HFFc6 (cell line): ENCODE measurements around the gene POT1. TPM values are rescaled to one million over a fixed set of nuclear protein-coding genes. Genes with fewer than 3 reads are reported as not detected.

ENCODE experiments used
- DNase-seq: peaks from one replicate; pipeline ENCODE4 v3.0.0-alpha.2; 2018
- H3K27ac Mint-ChIP-seq: 2 replicates; pipeline ENCODE4 v1.8.0; 2020; ENCODE audit warnings: mild to moderate bottlenecking, mixed read lengths
- H3K27me3 Mint-ChIP-seq: 2 replicates; pipeline ENCODE4 v1.8.0; 2021; ENCODE audit warnings: mild to moderate bottlenecking, moderate library complexity, mixed read lengths; ENCODE audit not compliant: insufficient read depth
- H3K36me3 Mint-ChIP-seq: 2 replicates; pipeline ENCODE4 v1.8.0; 2021; ENCODE audit warnings: low read depth, mixed read lengths
- H3K4me1 Mint-ChIP-seq: 2 replicates; pipeline ENCODE4 v1.8.0; 2020; ENCODE audit warnings: low read depth, mixed read lengths
- H3K4me3 Mint-ChIP-seq: 2 replicates; pipeline ENCODE4 v1.8.0; 2020; ENCODE audit warnings: mild to moderate bottlenecking, moderate library complexity, mixed read lengths
- H3K9me3 Mint-ChIP-seq: 2 replicates; pipeline ENCODE4 v1.8.0; 2020; ENCODE audit warnings: mild to moderate bottlenecking, mixed read lengths
- CTCF ChIP-seq: fragments of 200-600 bp; sonication (generic); IDR thresholded peaks from 2 replicates; pipeline ENCODE4 v1.5.0; 2021; ENCODE audit warnings: antibody characterized with exemption, mild to moderate bottlenecking
- total RNA-seq, 6 experiments: library from RNA; stranded (reverse); fragmentation: NEBNext Ultra II Directional; extraction: Animal tissue kit (Norgen Biotek cat#: 25700); gene quantifications; 2 replicates in 1 of 6; 3 replicates in 5 of 6; pipeline ENCODE4 v1.2.3, GENCODE V29; 2021

POT1 gene
- total RNA-seq, 6 experiments from 2014 or later = 10.8 to 16.0 (median 13.4) TPM

- TF ChIP-seq CTCF = no peak
- DNase-seq = no peak
- Mint-ChIP-seq H3K27me3 (no peaks in the 10 kb centered on the region; the same call in 1 of the 2 replicates), H3K36me3 (no peaks in the 10 kb centered on the region), H3K4me3 (no peak overlapping the region), H3K9me3 (no peaks in the 10 kb centered on the region), H3K27ac (no peak overlapping the region), H3K4me1 (no peaks in the 10 kb centered on the region)
These were observed 149.0 kb downstream of the POT1 start for GRCh38 chr7:124780608-124781007.

- Mint-ChIP-seq H3K4me3 (no peak overlapping the region), H3K36me3 (no peaks in the 10 kb centered on the region), H3K4me1 (no peaks in the 10 kb centered on the region), H3K9me3 (no peaks in the 10 kb centered on the region), H3K27me3 (no peaks in the 10 kb centered on the region; the same call in 1 of the 2 replicates), H3K27ac (no peak overlapping the region)
- no peak for DNase-seq
- no peak for TF ChIP-seq CTCF
These were observed 149.6 kb downstream of the POT1 start for GRCh38 chr7:124780056-124780455.

- Mint-ChIP-seq H3K9me3 (no peaks in the 10 kb centered on the region), H3K36me3 (no peaks in the 10 kb centered on the region), H3K27ac (no peak overlapping the region), H3K4me1 (no peaks in the 10 kb centered on the region), H3K4me3 (no peak overlapping the region), H3K27me3 (no peaks in the 10 kb centered on the region; the same call in 1 of the 2 replicates)
- no peak for DNase-seq
- TF ChIP-seq CTCF = no peak
These were observed 150.0 kb downstream of the POT1 start for GRCh38 chr7:124779620-124780019.

GRCh38 chr7:124779194-124779593 lies 150.4 kb downstream of the POT1 start:
- H3K4me1 Mint-ChIP-seq = no peaks in the 10 kb centered on the region
- no peaks in the 10 kb centered on the region for H3K9me3 Mint-ChIP-seq
- no peak overlapping the region for H3K27ac Mint-ChIP-seq

GRCh38 chr7:124777268-124777667 lies 152.4 kb downstream of the POT1 start:
- Mint-ChIP-seq H3K27ac (no peak overlapping the region), H3K4me1 (no peaks in the 10 kb centered on the region), H3K27me3 (no peaks in the 10 kb centered on the region), H3K4me3 (no peak overlapping the region), H3K9me3 (no peaks in the 10 kb centered on the region), H3K36me3 (no peaks in the 10 kb centered on the region)
- TF ChIP-seq CTCF = no peak
- DNase-seq = no peak

More at GRCh38 chr7:124779194-124779593, 150.4 kb downstream of the POT1 start:
- no peak for TF ChIP-seq CTCF
- H3K4me3 Mint-ChIP-seq = no peak overlapping the region
- H3K36me3 Mint-ChIP-seq = no peaks in the 10 kb centered on the region
- no peak for DNase-seq
- no peaks in the 10 kb centered on the region; the same call in 1 of the 2 replicates for H3K27me3 Mint-ChIP-seq

GRCh38 chr7:124776153-124776552 lies 153.5 kb downstream of the POT1 start:
- Mint-ChIP-seq H3K9me3 (no peaks in the 10 kb centered on the region), H3K27ac (no peak overlapping the region), H3K27me3 (no peaks in the 10 kb centered on the region), H3K4me3 (no peak overlapping the region), H3K36me3 (no peaks in the 10 kb centered on the region), H3K4me1 (no peaks in the 10 kb centered on the region)
- TF ChIP-seq CTCF = no peak
- no peak for DNase-seq
